Thymus (tissue), 11 donors: ENCODE data around the gene CTNNA2. TPM values are rescaled to one million over a fixed set of nuclear protein-coding genes. Genes with fewer than 3 reads are reported as not detected.

Experiments
- DNase-seq, 9 donors: peaks; one replicate each; pipeline ENCODE4 v3.0.0-alpha.2; 2013; ENCODE audit warnings: low spot score in 9 of 9, low read depth in 6 of 9, missing footprints in 1 of 9
- H3K27ac ChIP-seq, 2 donors: one replicate each; pipeline ENCODE4 v1.5.1; 2013; ENCODE audit warnings: control low read depth in 1 of 2, low read depth in 1 of 2, low read length in 1 of 2, mild to moderate bottlenecking in 1 of 2, moderate library complexity in 1 of 2
- H3K27me3 ChIP-seq, 2 donors: one replicate each; pipeline ENCODE4 v1.5.1; 2013; ENCODE audit warnings: low read length in 1 of 2; ENCODE audit not compliant: control insufficient read depth in 2 of 2, insufficient read depth in 1 of 2
- H3K36me3 ChIP-seq, 2 donors: one replicate each; pipeline ENCODE4 v1.5.1; 2013; ENCODE audit warnings: low read length in 1 of 2, mild to moderate bottlenecking in 1 of 2, moderate library complexity in 1 of 2; ENCODE audit not compliant: control insufficient read depth in 2 of 2, insufficient read depth in 2 of 2
- H3K4me1 ChIP-seq, 2 donors: one replicate each; pipeline ENCODE4 v1.5.1; 2013; ENCODE audit warnings: low read length in 2 of 2; ENCODE audit not compliant: control insufficient read depth in 2 of 2, insufficient read depth in 2 of 2
- H3K4me3 ChIP-seq, 2 donors: one replicate each; pipeline ENCODE4 v1.5.1; 2013; ENCODE audit warnings: low read length in 2 of 2, control low read depth in 1 of 2, mild to moderate bottlenecking in 1 of 2
- H3K9me3 ChIP-seq, 2 donors: one replicate each; pipeline ENCODE4 v1.5.1; 2013; ENCODE audit warnings: low read length in 1 of 2, mild to moderate bottlenecking in 1 of 2; ENCODE audit not compliant: control insufficient read depth in 2 of 2, insufficient read depth in 1 of 2
- WGBS: extraction: QIAGEN DNeasy Blood & Tissue Kit; methylation state at CpG from one replicate; pipeline ENCODE4 v1.1.7; 2013; 5-methylcytosine and 5-hydroxymethylcytosine counted together
- polyA plus RNA-seq: library from polyadenylated mRNA; stranded (reverse); fragments of 200-250 nt; gene quantifications from one replicate; pipeline ENCODE4 v1.2.3, GENCODE V29; 2013
- total RNA-seq: library from RNA; stranded (reverse); fragments of 120-200 nt; gene quantifications from one replicate; pipeline ENCODE4 v1.2.4, GENCODE V29; 2013
- donor health status: healthy.

The CTNNA2 gene
- total and polyA plus RNA-seq, 2 donors = 0.16 to 0.19 TPM

DNA sequence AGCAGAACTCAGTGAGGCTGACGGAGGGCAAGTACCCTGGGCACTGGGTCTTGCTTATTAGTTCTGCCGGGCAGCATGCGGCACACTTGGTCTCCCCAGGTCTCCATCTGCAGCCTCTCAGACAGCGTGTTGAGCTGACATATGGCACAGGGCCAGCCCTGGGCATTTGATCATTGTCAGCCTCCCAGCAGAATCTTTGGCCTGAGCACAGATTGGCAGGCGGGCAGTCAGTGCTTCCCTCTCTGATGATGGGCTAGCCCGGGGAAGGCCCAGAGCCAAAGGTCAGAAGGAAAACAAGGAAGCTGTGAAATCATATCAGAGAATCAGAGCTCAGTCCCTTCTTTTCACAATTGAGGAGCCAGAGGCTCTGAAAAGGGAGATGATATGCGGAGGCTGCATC is 941.8 kb downstream of the CTNNA2 start:
- Histone ChIP-seq H3K36me3 (no peaks in the 10 kb centered on the region), H3K4me3 (no peak overlapping the region), H3K9me3 (no peaks in the 10 kb centered on the region), H3K27me3 (no peaks in the 10 kb centered on the region), H3K4me1 (no peaks in the 10 kb centered on the region), H3K27ac (no peak overlapping the region)
- WGBS = 93% methylated on average over 7 of the region's 7 CpGs
- no peak for DNase-seq

DNA sequence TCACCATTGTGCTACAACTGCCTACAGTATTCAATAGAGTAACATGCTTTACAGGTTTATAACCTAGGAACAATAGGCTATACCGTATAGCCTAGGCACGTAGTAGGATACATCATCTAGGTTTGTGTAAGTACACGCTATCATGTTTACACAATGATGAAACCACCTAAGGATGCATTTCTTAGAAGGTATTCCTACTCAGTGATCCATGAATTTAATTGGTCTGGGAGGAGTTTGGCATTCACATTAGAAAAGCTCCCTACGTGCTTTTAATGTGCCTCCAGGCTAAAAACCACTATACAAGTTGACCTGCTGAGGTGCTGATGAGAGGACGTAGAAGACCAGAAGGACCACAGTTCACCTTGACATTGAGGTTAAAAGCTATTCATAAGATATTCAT is 946.2 kb downstream of the CTNNA2 start:
- WGBS = 93% methylated on average over 5 of the region's 5 CpGs
- Histone ChIP-seq H3K4me1 (no peaks in the 10 kb centered on the region), H3K27me3 (no peaks in the 10 kb centered on the region), H3K36me3 (no peaks in the 10 kb centered on the region), H3K4me3 (no peak overlapping the region), H3K9me3 (no peaks in the 10 kb centered on the region), H3K27ac (no peak overlapping the region)
- DNase-seq = no peak

DNA sequence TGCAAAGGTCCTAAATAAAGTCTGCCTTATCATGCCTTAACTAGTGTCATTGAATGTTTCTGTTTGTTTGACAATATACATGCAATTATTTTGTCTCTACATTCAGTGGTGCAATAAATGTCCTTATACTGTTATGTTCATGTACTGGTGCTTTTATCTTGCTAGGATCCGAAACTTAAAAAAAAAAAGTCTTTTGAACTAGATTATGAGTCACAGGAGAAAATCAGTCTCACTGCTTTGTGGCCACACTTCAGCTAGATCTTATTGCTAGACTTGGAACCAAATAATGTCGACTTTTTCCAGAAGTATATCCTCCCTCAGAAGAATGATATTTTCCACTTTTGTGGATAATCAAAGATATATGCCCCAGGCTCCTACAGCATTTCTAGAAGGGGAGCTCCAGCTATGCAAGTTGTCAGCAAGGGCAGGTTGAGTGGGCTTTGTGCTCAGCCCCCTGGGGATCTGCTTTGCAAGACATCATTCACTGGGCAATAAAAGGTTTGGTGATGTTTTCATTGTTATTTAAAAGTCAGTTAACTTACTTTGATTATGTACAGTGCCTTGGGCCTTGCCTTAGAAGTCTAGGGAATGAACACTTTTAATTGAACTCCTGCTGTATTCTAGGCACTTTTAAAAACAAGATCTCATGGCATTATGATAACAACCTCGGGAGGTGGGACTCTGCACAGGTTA is 948.8 kb downstream of the CTNNA2 start:
- H3K4me3 ChIP-seq = no peak overlapping the region
- 80% methylated on average over 3 of the region's 3 CpGs for WGBS
- no peak for DNase-seq
- no peaks in the 10 kb centered on the region for H3K27me3 ChIP-seq
- no peaks in the 10 kb centered on the region for H3K9me3 ChIP-seq
- H3K36me3 ChIP-seq = no peaks in the 10 kb centered on the region
- H3K27ac ChIP-seq = no peak overlapping the region
- H3K4me1 ChIP-seq = no peaks in the 10 kb centered on the region

DNA sequence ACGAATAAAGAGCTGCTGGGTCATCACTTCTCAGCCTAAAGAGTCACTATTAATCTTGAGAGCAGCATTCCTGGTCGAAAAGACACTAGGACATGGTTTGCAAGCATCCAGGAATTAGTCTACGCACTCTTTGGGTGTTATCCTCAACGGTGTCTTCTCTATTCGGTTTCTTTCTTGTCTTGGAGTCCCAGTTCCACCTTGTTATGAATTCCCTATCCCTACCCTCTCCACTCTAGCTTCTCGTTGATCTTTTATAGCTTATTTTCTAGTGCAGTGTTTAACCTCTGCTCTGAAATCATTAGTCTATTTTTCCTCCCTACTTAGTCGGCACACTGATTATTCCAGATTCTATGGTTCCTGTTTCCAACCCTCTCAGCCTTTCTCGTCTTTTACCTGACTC is 949.8 kb downstream of the CTNNA2 start:
- H3K4me3 ChIP-seq = no peak overlapping the region
- H3K27me3 ChIP-seq = no peaks in the 10 kb centered on the region
- DNase-seq = no peak
- H3K36me3 ChIP-seq = no peaks in the 10 kb centered on the region
- H3K27ac ChIP-seq = no peak overlapping the region
- 87% methylated on average over 8 of the region's 8 CpGs for WGBS
- no peaks in the 10 kb centered on the region for H3K9me3 ChIP-seq
- H3K4me1 ChIP-seq = no peaks in the 10 kb centered on the region

DNA sequence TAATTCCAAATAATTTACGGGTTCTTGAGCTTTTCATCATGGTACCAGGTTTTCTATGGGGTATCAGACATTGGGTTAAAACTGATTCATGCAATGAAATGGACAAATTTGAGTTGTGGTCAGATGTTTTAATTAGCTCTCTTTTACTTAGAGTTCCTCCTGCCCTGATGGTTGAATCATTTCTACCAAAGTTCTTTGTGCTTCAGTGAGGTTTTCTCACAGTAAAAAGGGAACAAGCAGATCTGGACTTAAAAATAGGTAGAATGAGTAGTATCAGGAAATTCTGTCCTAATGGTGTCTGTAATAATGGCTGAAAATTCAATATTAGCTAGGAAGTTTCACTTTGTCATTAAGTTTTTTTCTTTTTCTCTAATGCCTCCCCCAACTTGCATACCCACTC is 951.4 kb downstream of the CTNNA2 start:
- H3K4me1 ChIP-seq = no peaks in the 10 kb centered on the region
- no peaks in the 10 kb centered on the region for H3K9me3 ChIP-seq
- H3K4me3 ChIP-seq = no peak overlapping the region
- no peaks in the 10 kb centered on the region for H3K27me3 ChIP-seq
- WGBS = 51% methylated on average over 1 of the region's 1 CpG
- DNase-seq = no peak
- no peaks in the 10 kb centered on the region for H3K36me3 ChIP-seq
- H3K27ac ChIP-seq = no peak overlapping the region

DNA sequence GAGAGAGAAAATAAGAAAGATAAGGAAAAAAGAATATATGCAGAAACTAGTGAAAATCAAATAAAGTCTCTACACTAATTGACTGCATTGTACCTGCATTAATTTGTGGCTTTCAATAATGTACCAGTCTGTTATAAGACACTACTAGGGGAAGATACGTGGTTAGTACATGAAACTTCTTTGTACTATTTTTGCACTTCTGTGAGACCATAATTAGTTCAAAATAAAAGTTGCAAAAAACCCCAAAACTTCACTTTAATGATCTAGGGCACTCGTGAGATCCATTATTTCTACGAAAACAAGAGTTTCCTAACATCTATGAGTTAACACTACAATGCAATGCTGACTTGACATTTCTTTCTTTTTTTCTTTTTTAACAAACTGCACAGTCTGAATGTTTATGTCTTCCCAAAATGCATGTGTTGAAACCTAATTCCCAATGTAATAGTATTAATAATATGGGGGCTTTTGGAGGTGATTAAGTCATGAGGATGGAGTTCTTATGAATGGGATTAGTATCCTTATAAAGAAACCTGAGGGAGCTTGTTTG is 954.5 kb downstream of the CTNNA2 start:
- Histone ChIP-seq H3K4me1 (no peaks in the 10 kb centered on the region), H3K4me3 (no peak overlapping the region), H3K36me3 (no peaks in the 10 kb centered on the region), H3K9me3 (no peaks in the 10 kb centered on the region), H3K27me3 (no peaks in the 10 kb centered on the region), H3K27ac (no peak overlapping the region)
- DNase-seq = no peak
- 88% methylated on average over 3 of the region's 3 CpGs for WGBS

DNA sequence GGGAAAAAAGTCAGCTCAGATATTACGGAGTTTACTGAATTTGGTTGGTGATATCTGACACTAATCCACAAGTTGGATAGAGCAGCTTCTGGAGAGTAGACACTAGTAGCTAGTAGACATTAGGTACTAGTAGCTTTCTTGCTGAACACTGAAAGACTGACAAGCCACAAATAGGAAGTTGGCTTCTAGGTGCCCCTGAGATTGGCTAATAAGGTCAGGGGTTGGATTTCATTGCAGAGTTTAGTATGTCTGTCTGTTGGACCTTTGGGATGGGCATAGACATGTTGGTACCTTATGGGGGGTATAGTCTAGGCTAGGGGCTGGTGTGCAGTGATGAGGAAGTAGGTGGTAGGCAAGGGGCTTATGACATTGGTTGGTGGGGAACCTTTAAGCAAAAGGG is 956.6 kb downstream of the CTNNA2 start:
- H3K4me1 ChIP-seq = no peaks in the 10 kb centered on the region
- DNase-seq = no peak
- no peaks in the 10 kb centered on the region for H3K36me3 ChIP-seq
- H3K9me3 ChIP-seq = no peaks in the 10 kb centered on the region
- 92% methylated on average over 1 of the region's 1 CpG for WGBS
- no peak overlapping the region for H3K27ac ChIP-seq
- H3K27me3 ChIP-seq = no peaks in the 10 kb centered on the region
- no peak overlapping the region for H3K4me3 ChIP-seq

DNA sequence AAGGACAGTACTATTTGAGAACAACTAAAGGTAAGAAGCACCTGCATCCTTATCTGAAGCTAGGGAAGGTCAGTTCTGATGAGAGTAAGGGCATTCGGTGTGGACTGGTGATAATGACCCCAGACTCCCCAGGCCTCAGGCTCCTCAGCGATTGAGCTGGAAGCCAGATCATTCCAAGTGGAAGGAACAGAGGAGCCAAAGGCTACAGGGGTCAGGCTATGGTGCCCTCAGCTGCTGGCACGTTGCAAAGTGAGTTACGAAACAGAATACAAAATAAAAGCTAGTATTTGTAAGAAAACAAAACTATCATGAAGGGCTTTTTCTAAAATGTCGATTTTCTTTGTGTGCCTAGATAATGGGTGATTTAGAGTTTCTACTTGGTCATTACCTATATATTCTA is 960.2 kb downstream of the CTNNA2 start:
- Histone ChIP-seq H3K27ac (no peak overlapping the region), H3K4me3 (no peak overlapping the region), H3K36me3 (no peaks in the 10 kb centered on the region), H3K4me1 (no peaks in the 10 kb centered on the region), H3K9me3 (no peaks in the 10 kb centered on the region), H3K27me3 (no peaks in the 10 kb centered on the region)
- DNase-seq = no peak
- 93% methylated on average over 5 of the region's 5 CpGs for WGBS

DNA sequence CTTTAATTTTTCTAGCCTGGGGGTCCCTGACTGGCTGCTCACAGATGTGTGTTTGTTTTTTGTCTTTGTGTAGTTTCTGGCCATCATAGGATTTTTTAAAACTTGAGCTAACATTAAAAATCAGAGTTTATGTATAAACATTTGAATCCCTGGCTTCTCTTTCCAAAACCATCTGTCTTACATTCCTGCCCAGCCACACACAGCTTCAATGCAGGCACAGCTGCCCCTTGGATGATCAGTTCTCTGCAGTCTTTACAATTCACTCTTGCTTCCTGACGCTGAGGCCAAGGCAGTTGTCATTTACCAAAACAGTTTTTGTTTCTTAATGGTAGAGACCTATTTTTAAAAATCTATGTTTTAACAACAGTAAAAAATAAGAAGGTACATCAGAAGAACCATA is 960.9 kb downstream of the CTNNA2 start:
- Histone ChIP-seq H3K27ac (no peak overlapping the region), H3K4me3 (no peak overlapping the region), H3K4me1 (no peaks in the 10 kb centered on the region), H3K27me3 (no peaks in the 10 kb centered on the region), H3K36me3 (no peaks in the 10 kb centered on the region), H3K9me3 (no peaks in the 10 kb centered on the region)
- WGBS = 90% methylated on average over 1 of the region's 1 CpG
- DNase-seq = no peak
